Pulmonary artery endothelial cell (primary cell): Measurements from ENCODE around the gene QPCTL. TPM values are rescaled to one million over a fixed set of nuclear protein-coding genes. Genes with fewer than 3 reads are reported as not detected.
A peak's percentile ranks its signal among the peaks of the same experiment; 100 is the strongest.
"Not testable (repeated sequence)": the region's sequence is repeated elsewhere in the genome, so short reads cannot be mapped to it uniquely, and the experiment has no call there.

Experiments
- DNase-seq: peaks from one replicate; pipeline ENCODE4 v3.0.0-alpha.2; 2011; ENCODE audit warnings: low read depth, low spot score
- total RNA-seq: library from RNA; depleted of rRNA; stranded (reverse); fragments of >200 nt; gene quantifications from 2 replicates; pipeline ENCODE4 v1.2.3, GENCODE V29; 2014

QPCTL gene
- total RNA-seq, 1 donor from 2014 or later, result 23.3 TPM

GRCh38 chr19:45716359-45717130, 24.1 kb downstream of the QPCTL start:
- no peak for DNase-seq

DNA sequence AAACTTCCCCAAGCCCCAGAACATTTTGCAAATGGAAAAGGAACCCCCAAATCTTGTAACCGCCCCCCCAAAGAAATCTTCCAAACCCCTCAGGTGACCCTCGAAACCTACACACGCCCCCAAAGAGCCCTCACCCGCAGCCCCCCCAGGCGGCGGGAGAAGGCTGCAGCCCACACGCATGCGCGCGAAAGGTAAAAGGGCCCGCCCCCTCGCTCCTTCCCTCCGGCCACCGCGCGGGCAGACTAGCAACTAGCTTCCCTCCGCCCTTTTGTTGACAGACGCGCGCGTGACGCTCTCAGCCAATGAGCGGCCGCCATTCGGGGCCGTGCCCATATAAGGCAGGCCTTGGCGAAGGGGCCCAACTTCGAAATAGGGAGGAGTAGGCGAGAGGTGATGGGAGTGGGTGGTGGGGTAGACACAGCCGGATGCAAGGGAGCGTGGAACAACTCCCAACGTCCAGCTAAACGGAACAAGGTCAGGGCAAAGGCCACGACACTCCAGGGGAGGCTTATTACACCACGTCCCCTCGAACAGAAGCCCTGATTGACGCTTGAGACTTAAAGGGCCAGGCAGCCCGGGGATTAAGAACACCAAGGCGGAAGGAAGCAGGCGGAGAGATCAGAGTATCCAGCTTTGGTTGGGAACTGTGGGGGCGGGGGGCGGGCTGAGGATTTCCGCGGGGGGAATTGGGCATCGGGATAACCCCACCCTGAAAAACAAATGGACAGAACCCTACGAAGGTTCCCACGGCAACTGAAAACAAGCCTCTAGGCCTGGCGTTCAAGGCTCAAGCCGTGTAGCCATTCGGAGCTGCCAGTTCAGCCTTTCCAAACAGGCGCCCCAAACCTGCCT, 24.9 kb downstream of the QPCTL start:
- peak; percentile 97 for DNase-seq

GRCh38 chr19:45717983-45718650, 25.7 kb downstream of the QPCTL start:
- DNase-seq, result no peak

- not testable (repeated sequence) for DNase-seq
These were observed 27.6 kb downstream of the QPCTL start for GRCh38 chr19:45720065-45720464.

GRCh38 chr19:45728683-45729082, 36.2 kb downstream of the QPCTL start:
- DNase-seq, result not testable (repeated sequence)

DNA sequence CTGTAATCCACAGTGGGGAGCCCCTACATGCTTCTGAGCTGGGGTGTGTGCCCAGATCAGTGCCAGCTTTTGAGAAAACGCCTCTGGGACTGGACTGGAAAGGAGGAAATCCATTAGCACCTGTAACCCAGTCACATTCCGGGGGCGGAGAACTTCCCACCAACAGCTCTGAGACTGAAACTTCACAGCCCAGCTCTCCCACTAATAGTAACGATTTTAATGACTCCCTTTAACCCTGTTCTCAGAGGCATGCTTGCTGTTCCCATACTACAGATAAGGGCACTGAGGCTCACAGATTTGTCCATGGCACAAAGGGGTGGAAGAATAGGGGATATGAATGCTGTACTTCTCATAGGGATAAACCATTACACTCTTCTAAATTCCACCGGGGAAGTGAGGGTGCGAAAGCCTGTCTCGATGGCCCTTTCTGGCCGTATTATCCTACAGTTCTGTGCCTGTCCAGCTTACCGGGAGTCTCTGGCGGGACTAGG, 37.4 kb downstream of the QPCTL start:
- no peak for DNase-seq

GRCh38 chr19:45730368-45731288, 38.2 kb downstream of the QPCTL start, which contains the start of gene FBXO46:
TSS of gene FBXO46 (minus strand) at chr19:45730896. CDS start at chr19:45713495, 17,401 bp downstream.
- peak; percentile 94 for DNase-seq

DNA sequence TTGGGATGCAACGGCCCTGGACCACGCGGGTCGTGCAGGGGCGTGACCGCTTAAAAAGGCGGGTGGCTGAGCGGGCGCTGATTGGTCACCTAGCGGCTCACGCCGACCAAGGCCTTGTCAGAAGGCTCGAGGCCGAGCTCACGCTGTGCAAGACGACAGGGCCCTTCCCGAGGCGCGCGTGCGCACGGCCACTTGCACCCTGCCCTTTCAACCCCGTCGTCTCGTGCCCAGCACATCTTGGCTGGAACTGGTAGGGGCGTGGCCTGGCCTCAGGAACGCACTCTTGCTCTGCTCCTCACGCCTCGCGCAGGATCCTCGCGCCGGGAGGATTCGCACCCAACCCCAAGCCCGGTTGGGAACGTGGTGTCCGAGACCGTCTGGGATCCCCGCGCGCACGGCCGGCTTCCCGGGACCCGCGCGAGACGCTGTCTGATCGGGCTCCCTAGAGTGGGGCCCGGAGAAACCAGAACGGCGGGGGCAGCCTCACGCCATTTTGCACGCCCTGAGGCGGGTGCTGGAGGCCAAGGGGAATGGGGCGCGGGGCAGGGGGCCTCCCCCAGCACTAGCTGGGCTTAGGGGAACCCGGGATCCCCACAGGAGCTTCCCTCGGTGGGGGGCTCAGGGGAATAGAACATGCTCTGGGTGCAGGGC, 40.8 kb downstream of the QPCTL start, which contains the start of gene MEIOSIN:
MEIOSIN (plus strand) TSS at position 280 of the 651 bp plus-strand sequence. CDS start 1,938 bp downstream, outside the sequence.
- DNase-seq, result no peak

GRCh38 chr19:45739498-45740439, 47.3 kb downstream of the QPCTL start:
- DNase-seq, result no peak

DNA sequence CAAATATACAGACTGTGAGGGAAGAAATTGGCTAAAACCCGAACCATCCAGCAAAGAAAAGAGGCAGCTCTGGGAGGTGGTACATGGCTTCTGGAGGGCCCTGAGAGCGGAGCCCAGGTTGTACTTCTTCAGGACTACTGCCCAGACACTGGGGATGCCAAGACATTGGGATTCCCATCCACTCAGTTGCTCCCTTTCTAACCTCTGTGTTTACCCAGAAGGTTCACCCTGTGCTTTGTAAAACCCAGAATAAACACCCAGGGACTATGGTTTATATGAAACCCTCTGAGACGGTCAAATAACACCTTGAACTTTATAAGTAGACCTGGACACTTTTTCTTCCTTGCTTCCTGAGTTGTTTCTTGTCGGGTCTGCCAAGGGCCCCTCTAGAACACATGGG, 50.5 kb downstream of the QPCTL start:
- DNase-seq, result no peak

DNA sequence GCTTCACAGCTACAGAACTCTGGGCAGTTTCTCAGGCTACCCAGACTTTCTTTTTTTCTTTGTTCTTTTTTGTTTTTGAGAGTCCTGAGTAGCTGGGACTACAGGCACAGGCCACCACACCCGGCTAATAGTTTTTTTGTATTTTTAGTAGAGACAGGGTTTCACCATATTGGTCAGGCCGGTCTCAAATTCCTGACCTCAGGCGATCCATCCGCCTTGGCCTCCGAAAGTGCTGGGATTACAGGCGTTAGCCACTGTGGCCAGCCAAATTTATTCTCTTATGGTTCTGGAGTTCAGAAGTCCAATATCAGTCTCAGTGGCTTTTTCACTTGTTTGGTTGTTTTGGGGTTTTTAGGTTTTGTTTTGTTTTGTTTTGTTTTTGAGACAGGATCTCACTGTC, 53.1 kb downstream of the QPCTL start:
- no peak for DNase-seq

- DNase-seq, result no peak
These were observed 54.4 kb downstream of the QPCTL start for GRCh38 chr19:45746866-45747265.

- DNase-seq, result no peak
These were observed 55.0 kb downstream of the QPCTL start for GRCh38 chr19:45747513-45747912.

DNA sequence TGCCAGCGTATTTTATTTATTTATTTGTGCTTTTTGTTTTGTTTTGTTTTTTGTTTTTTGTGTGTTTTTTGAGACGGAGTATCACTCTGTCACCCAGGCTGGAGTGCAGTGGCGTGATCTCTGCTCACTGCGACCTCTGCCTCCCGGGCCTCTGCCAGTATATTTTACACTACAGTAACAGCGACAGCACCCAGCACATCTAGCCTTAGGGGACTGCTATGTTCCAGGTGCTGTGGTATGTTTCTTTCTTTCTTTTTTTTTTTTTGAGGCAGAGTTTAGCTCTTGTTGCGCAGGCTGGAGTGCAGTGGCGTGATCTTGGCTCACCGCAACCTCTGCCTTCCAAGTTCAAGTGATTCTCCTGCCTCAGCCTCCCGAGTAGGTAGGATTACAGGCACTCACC, 59.0 kb downstream of the QPCTL start:
- not testable (repeated sequence) for DNase-seq

DNA sequence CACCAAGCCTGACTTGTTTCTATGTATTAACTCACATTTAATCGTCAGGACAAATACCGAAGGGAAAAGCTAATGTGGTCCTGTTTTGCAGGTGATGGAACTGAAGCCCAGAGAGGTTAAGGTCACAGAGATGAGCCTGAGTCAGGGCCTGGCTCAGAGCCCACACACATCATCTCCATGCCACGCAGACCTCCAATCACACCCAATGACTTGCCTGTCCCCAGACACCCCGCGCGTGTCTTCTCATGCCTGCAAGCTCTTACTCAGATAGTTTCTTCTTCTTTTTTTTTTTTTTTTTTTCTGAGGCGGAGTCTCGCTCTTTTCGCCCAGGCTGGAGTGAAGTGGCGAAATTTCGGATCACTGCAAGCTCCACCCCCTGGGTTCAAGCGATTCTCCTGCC, 60.2 kb downstream of the QPCTL start:
- no peak for DNase-seq

GRCh38 chr19:45753548-45753947, 61.1 kb downstream of the QPCTL start:
- DNase-seq, result no peak
